Astrocyte of the cerebellum (primary cell): Measurements from ENCODE around the gene AANAT.

Experiments
- DNase-seq: peaks from one replicate; pipeline ENCODE4 v3.0.0-alpha.2; 2011; ENCODE audit warnings: low read depth
- H3K4me3 ChIP-seq: 2 replicates; pipeline ENCODE4 v1.5.1; 2011; ENCODE audit warnings: mild to moderate bottlenecking, low read depth, low read length, moderate library complexity
- CTCF ChIP-seq: IDR thresholded peaks from 2 replicates; pipeline ENCODE4 v1.5.1; 2012; ENCODE audit warnings: low read length, low read depth, moderate library complexity, mild to moderate bottlenecking; ENCODE audit errors: missing control alignments
- in situ Hi-C: cut with HindIII; loops from 2 replicates; pipeline ENCODE4 v1.10.0; 2017; ENCODE audit warnings: low sequenced_read_pairs

The AANAT gene

GRCh38 chr17:76446449-76447231 lies 20.8 kb upstream of the AANAT start:
- TF ChIP-seq CTCF = no peak
- in situ Hi-C loops = no loop called here
- DNase-seq = peak; percentile 53
- no peak overlapping the region for H3K4me3 ChIP-seq

DNA sequence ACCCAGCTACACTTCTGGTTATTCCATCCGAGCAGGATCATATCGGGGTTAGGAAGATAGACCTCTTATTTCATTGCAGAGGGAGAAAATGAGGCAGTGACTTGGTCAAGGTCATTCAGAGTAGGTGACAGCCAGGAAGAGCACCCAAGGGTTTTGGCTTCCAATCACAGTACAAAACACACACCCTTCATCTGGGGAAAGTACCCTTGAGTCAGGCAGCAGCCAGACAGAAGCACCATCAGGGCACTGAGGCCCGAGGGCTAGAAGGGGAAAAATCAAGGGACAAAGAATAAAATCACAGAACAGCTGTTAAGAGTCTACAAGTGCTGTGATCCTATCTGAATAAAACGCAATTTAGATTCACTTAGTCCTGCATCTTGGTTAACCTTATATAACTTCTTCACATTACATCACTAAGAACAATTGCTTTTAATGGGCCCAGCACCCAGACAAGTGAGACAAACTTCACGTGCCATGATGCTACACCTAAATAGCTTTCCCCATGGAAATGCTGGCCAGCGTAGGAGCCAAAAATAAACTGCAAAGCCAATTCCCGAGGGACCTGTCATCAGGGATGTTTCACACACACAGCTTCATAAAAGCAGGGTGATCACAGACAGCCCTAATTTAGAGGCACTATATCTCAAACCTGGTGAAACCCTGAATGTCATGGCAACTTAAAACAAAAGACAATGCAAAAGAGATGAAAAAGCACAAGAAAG lies 19.3 kb upstream of the AANAT start:
- in situ Hi-C loops = no loop called here
- DNase-seq = no peak
- no peak for TF ChIP-seq CTCF
- H3K4me3 ChIP-seq = no peak overlapping the region

- H3K4me3 ChIP-seq = no peak overlapping the region
- no peak for DNase-seq
- in situ Hi-C loops = no loop called here
- TF ChIP-seq CTCF = no peak
Measured at GRCh38 chr17:76449126-76449525, 18.3 kb upstream of the AANAT start.

DNA sequence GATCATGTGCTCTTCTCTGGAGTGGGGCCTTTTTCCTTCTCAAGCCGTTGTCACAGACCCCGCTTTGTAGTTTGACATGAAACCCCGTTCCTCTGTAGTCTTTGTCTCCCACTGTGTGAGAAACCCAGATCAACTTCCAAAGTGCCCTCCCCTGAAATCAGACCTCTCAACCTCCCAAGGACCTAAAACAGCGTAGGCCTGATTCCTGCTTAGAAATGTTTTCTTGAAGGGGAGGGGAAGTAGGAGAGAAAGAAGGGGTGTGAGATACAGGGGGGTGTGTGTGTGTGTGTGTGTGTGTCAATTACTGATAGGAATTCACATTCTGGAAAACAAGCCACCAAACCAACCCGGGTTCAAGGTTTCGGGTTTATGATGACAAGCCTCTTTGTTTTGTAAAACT lies 15.9 kb upstream of the AANAT start:
- TF ChIP-seq CTCF = no peak
- H3K4me3 ChIP-seq = peak overlapping the region; percentile 80
- in situ Hi-C loops = loop anchor here (25.0 kb wide), 1 partner anchor 186 kb away; the partner anchor contains the start of gene ST6GALNAC1
- no peak for DNase-seq

DNA sequence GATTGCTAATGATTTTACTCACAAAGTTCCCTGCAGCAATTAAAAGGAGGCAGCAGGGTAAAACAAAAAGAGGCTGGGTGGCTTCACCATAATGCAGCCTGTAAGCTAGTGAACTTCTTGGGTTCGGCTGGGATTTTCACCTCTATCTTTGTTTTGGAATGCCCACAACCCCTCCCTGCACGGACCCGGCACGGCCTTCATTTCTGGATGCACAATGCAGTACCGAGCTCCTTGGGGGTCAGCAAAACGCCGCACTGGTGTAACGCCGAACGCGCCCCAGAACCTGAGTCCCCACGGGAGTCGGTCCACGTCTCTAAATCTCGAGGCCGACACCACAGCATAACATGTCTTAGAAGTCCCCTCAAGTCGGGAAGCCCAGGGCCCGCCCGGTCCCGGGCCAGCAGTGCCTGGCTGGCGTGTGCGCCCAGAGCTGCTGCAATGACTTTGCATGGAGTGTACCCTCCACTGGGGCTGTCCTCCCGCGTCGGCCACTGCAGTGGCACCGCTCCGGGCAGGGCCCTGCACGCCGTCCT lies 15.2 kb upstream of the AANAT start:
- no peak for TF ChIP-seq CTCF
- peak overlapping the region; percentile 80 for H3K4me3 ChIP-seq
- DNase-seq = no peak
- in situ Hi-C loops = loop anchor here (25.0 kb wide), 1 partner anchor 185 kb away; the partner anchor contains the start of gene ST6GALNAC1

DNA sequence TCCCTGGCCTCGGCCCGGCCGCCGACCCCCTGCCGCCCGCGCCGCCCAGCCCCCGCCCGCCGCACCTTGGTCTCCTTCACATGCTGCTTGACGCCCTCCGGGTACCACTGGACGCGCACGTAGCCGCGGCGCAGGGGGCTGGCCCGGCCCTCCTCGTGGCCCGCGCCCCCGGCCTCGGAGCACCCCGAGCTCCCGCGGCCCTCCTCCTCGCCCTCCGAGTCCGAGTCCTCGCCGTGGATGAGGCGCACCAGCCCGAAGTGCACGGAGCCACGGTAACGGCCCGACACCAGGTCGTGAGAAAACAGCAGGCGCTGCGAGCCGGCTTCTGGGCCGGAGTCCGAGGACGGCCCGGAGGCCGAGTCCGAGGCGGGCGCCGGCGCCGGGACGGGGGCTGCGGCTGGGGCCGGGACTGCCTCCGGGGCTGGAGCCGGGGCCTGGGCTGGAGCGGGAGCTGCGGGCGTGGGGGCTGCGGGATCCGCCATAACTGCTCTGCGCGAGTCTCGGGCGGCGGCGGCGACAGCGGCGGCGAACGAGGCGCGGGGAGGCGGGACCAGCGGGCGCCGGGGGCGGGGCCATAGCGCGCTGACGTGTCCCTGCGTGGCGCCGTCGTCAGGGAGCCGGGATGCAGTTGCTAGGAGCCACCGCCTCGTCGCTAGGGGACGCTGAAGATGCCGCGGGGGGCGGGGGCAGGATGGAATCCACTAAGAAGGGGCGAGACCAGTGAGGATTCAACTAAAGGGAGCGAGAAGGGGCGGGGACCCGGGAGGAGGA lies 14.6 kb upstream of the AANAT start, which contains the start of gene UBE2O:
UBE2O (minus strand) TSS at position 493 of the 771 bp plus-strand sequence; CDS start at position 482, 11 bp downstream.
- TF ChIP-seq CTCF = peak; percentile 42
- in situ Hi-C loops = loop anchor here (25.0 kb wide), 1 partner anchor 184 kb away; the partner anchor contains the start of gene ST6GALNAC1
- H3K4me3 ChIP-seq = peak within 1 kb of the TSS; percentile 80
- peak; percentile 47 for DNase-seq
